Karpas-422 (cell line): ENCODE results near the gene NLGN1. TPM values are rescaled to one million over a fixed set of nuclear protein-coding genes. Genes with fewer than 3 reads are reported as not detected.

Experiments used
- DNase-seq: peaks from one replicate; pipeline ENCODE4 v3.0.0-alpha.2; 2015
- H2AFZ ChIP-seq: fragments of 200-600 bp; sonication (generic); 2 replicates; pipeline ENCODE4 v1.6.1; 2014; ENCODE audit warnings: antibody characterized with exemption, low read length, mixed read lengths
- H3K27ac ChIP-seq: fragments of 200-600 bp; sonication (generic); 2 replicates; pipeline ENCODE4 v1.5.1; 2014; ENCODE audit warnings: mild to moderate bottlenecking, low read length, moderate library complexity
- H3K27me3 ChIP-seq: fragments of 200-600 bp; sonication (generic); 2 replicates; pipeline ENCODE4 v1.6.1; 2014; ENCODE audit warnings: low read length, mixed read lengths
- H3K36me3 ChIP-seq: fragments of 200-600 bp; sonication (generic); 2 replicates; pipeline ENCODE4 v1.6.1; 2014; ENCODE audit warnings: low read length, mixed read lengths; ENCODE audit not compliant: insufficient read depth
- H3K4me1 ChIP-seq: fragments of 200-600 bp; sonication (generic); 2 replicates; pipeline ENCODE4 v1.6.1; 2014; ENCODE audit warnings: mild to moderate bottlenecking, low read length, mixed read lengths
- H3K4me2 ChIP-seq: fragments of 200-600 bp; sonication (generic); 2 replicates; pipeline ENCODE4 v1.6.1; 2014; ENCODE audit warnings: low read length, low read depth, mild to moderate bottlenecking; ENCODE audit not compliant: poor library complexity, severe bottlenecking
- H3K4me3 ChIP-seq: fragments of 200-600 bp; sonication (generic); 2 replicates; pipeline ENCODE4 v1.5.1; 2014; ENCODE audit warnings: mild to moderate bottlenecking, antibody characterized with exemption, low read length, mixed read lengths
- H3K79me2 ChIP-seq: fragments of 200-600 bp; sonication (generic); 2 replicates; pipeline ENCODE4 v1.6.1; 2014; ENCODE audit warnings: mild to moderate bottlenecking, low read length, mixed read lengths
- H3K9ac ChIP-seq: fragments of 200-600 bp; sonication (generic); 2 replicates; pipeline ENCODE4 v1.6.0; 2014; ENCODE audit warnings: low read length
- H3K9me2 ChIP-seq: fragments of 200-600 bp; sonication (generic), shearing (Covaris generic); replicated peaks from 2 replicates; pipeline ENCODE4 v1.6.0; 2014; ENCODE audit warnings: mild to moderate bottlenecking, low read length, moderate library complexity; ENCODE audit not compliant: insufficient read depth
- H3K9me3 ChIP-seq: fragments of 300-700, 200-600 bp; sonication (generic); 2 replicates; pipeline ENCODE4 v1.6.1; 2014; ENCODE audit warnings: low read length, mixed read lengths
- H4K20me1 ChIP-seq: fragments of 200-600 bp; sonication (generic); 2 replicates; pipeline ENCODE4 v1.6.1; 2014; ENCODE audit warnings: mild to moderate bottlenecking, antibody characterized with exemption, low read length, low read depth; ENCODE audit not compliant: insufficient read depth
- total RNA-seq: library from RNA; depleted of rRNA; stranded (reverse); fragments of >200 nt; shearing (Covaris generic); gene quantifications from 2 replicates; pipeline ENCODE4 v1.2.3, GENCODE V29; 2014; ENCODE audit warnings: low replicate concordance

The NLGN1 gene
- total RNA-seq, 1 experiment from 2014 or later: not detected

- Histone ChIP-seq H2AFZ (no peak overlapping the region), H3K79me2 (no peaks in the 10 kb centered on the region), H3K4me1 (no peaks in the 10 kb centered on the region), H3K27me3 (no peaks in the 10 kb centered on the region), H3K9me2 (no peaks in the 10 kb centered on the region), H3K27ac (no peak overlapping the region), H3K9me3 (peaks cover 23% of the 10 kb centered on the region; the same call in 1 of the 2 replicates), H4K20me1 (no peaks in the 10 kb centered on the region), H3K36me3 (no peaks in the 10 kb centered on the region), H3K4me2 (no peak overlapping the region), H3K9ac (no peak overlapping the region), H3K4me3 (no peak overlapping the region)
- no peak for DNase-seq
Observed at GRCh38 chr3:173902401-173902800, 504.9 kb downstream of the NLGN1 start.

GRCh38 chr3:173902871-173903270 lies 505.3 kb downstream of the NLGN1 start:
- Histone ChIP-seq H4K20me1 (no peaks in the 10 kb centered on the region), H3K4me2 (no peak overlapping the region), H3K27ac (no peak overlapping the region), H3K4me1 (no peaks in the 10 kb centered on the region), H3K9me2 (no peaks in the 10 kb centered on the region), H3K79me2 (no peaks in the 10 kb centered on the region), H3K9me3 (peaks cover 23% of the 10 kb centered on the region; the same call in 1 of the 2 replicates), H3K36me3 (no peaks in the 10 kb centered on the region), H3K4me3 (no peak overlapping the region), H3K9ac (no peak overlapping the region), H3K27me3 (no peaks in the 10 kb centered on the region), H2AFZ (no peak overlapping the region)
- no peak for DNase-seq

GRCh38 chr3:173905381-173905780 lies 507.8 kb downstream of the NLGN1 start:
- Histone ChIP-seq H3K9me2 (no peaks in the 10 kb centered on the region), H2AFZ (no peak overlapping the region), H3K9ac (no peak overlapping the region), H4K20me1 (no peaks in the 10 kb centered on the region), H3K79me2 (no peaks in the 10 kb centered on the region), H3K27me3 (no peaks in the 10 kb centered on the region), H3K27ac (no peak overlapping the region), H3K4me3 (no peak overlapping the region), H3K9me3 (peaks cover 15% of the 10 kb centered on the region), H3K4me2 (no peak overlapping the region), H3K4me1 (no peaks in the 10 kb centered on the region), H3K36me3 (no peaks in the 10 kb centered on the region)
- DNase-seq: no peak

- H3K4me3 ChIP-seq: no peak overlapping the region
- no peak overlapping the region for H3K4me2 ChIP-seq
- H3K27me3 ChIP-seq: no peaks in the 10 kb centered on the region
- H3K9me2 ChIP-seq: no peaks in the 10 kb centered on the region
- no peaks in the 10 kb centered on the region for H3K36me3 ChIP-seq
- no peak overlapping the region for H3K9ac ChIP-seq
- H3K79me2 ChIP-seq: no peaks in the 10 kb centered on the region
- H2AFZ ChIP-seq: no peak overlapping the region
- H4K20me1 ChIP-seq: no peaks in the 10 kb centered on the region
- DNase-seq: no peak
- no peak overlapping the region for H3K27ac ChIP-seq
- H3K4me1 ChIP-seq: no peaks in the 10 kb centered on the region
- H3K9me3 ChIP-seq: peaks cover 17% of the 10 kb centered on the region
Observed at GRCh38 chr3:173911446-173911845, 513.9 kb downstream of the NLGN1 start.

- H2AFZ ChIP-seq: no peak overlapping the region
- no peaks in the 10 kb centered on the region for H3K27me3 ChIP-seq
- H3K4me2 ChIP-seq: no peak overlapping the region
- no peak for DNase-seq
- no peak overlapping the region for H3K4me3 ChIP-seq
- no peaks in the 10 kb centered on the region for H3K79me2 ChIP-seq
- H3K9me2 ChIP-seq: no peaks in the 10 kb centered on the region
- no peak overlapping the region for H3K9ac ChIP-seq
- H4K20me1 ChIP-seq: no peaks in the 10 kb centered on the region
- peaks cover 17% of the 10 kb centered on the region for H3K9me3 ChIP-seq
- H3K36me3 ChIP-seq: no peaks in the 10 kb centered on the region
- no peak overlapping the region for H3K27ac ChIP-seq
- H3K4me1 ChIP-seq: no peaks in the 10 kb centered on the region
Observed at GRCh38 chr3:173912126-173912525, 514.6 kb downstream of the NLGN1 start.

- no peaks in the 10 kb centered on the region for H3K9me2 ChIP-seq
- H3K36me3 ChIP-seq: no peaks in the 10 kb centered on the region
- no peak for DNase-seq
- H3K27me3 ChIP-seq: no peaks in the 10 kb centered on the region
- H3K4me1 ChIP-seq: no peaks in the 10 kb centered on the region
- H3K9ac ChIP-seq: no peak overlapping the region
- H3K4me2 ChIP-seq: no peak overlapping the region
- H2AFZ ChIP-seq: no peak overlapping the region
- peaks cover 23% of the 10 kb centered on the region for H3K9me3 ChIP-seq
- no peak overlapping the region for H3K4me3 ChIP-seq
- no peaks in the 10 kb centered on the region for H3K79me2 ChIP-seq
- no peaks in the 10 kb centered on the region for H4K20me1 ChIP-seq
- H3K27ac ChIP-seq: no peak overlapping the region
Observed at GRCh38 chr3:173913397-173913796, 515.9 kb downstream of the NLGN1 start.

- no peak for DNase-seq
- Histone ChIP-seq H3K27me3 (no peaks in the 10 kb centered on the region), H3K4me2 (no peak overlapping the region), H3K36me3 (no peaks in the 10 kb centered on the region), H3K4me3 (no peak overlapping the region), H3K79me2 (no peaks in the 10 kb centered on the region), H2AFZ (no peak overlapping the region), H3K4me1 (no peaks in the 10 kb centered on the region), H3K9ac (no peak overlapping the region), H3K27ac (no peak overlapping the region), H4K20me1 (no peaks in the 10 kb centered on the region), H3K9me3 (peaks cover 23% of the 10 kb centered on the region), H3K9me2 (no peaks in the 10 kb centered on the region)
Observed at GRCh38 chr3:173913974-173914421, 516.5 kb downstream of the NLGN1 start.

- no peak for DNase-seq
- Histone ChIP-seq H3K27me3 (no peaks in the 10 kb centered on the region), H4K20me1 (no peaks in the 10 kb centered on the region), H3K9me2 (no peaks in the 10 kb centered on the region), H2AFZ (no peak overlapping the region), H3K4me2 (no peak overlapping the region), H3K4me1 (no peaks in the 10 kb centered on the region), H3K9me3 (peaks cover 30% of the 10 kb centered on the region), H3K79me2 (no peaks in the 10 kb centered on the region), H3K9ac (no peak overlapping the region), H3K27ac (no peak overlapping the region), H3K36me3 (no peaks in the 10 kb centered on the region), H3K4me3 (no peak overlapping the region)
Observed at GRCh38 chr3:173916799-173917198, 519.3 kb downstream of the NLGN1 start.

- no peaks in the 10 kb centered on the region for H3K36me3 ChIP-seq
- no peak overlapping the region for H2AFZ ChIP-seq
- peaks cover 15% of the 10 kb centered on the region for H3K9me3 ChIP-seq
- no peaks in the 10 kb centered on the region for H3K79me2 ChIP-seq
- H3K4me3 ChIP-seq: no peak overlapping the region
- no peaks in the 10 kb centered on the region for H3K27me3 ChIP-seq
- no peaks in the 10 kb centered on the region for H3K9me2 ChIP-seq
- H3K4me2 ChIP-seq: no peak overlapping the region
- H3K9ac ChIP-seq: no peak overlapping the region
- no peaks in the 10 kb centered on the region for H4K20me1 ChIP-seq
- no peaks in the 10 kb centered on the region for H3K4me1 ChIP-seq
- no peak for DNase-seq
- no peak overlapping the region for H3K27ac ChIP-seq
Observed at GRCh38 chr3:173920386-173920785, 522.8 kb downstream of the NLGN1 start.
